Fibroblast of skin of left biceps (primary cell): ENCODE data around the gene ZSWIM1.
"Not testable (repeated sequence)": the region's sequence is repeated elsewhere in the genome, so short reads cannot be mapped to it uniquely, and the experiment has no call there.

Source experiments
- DNase-seq, 2 experiments: peaks; one replicate each; pipeline ENCODE4 v3.0.0-alpha.2; 2013; ENCODE audit warnings: low read depth in 2 of 2

The ZSWIM1 gene

GRCh38 chr20:45857114-45857881, 23.7 kb upstream of the ZSWIM1 start, which contains the start of the genes ACOT8 and ZSWIM3:
Gene ACOT8, minus strand, starts transcription at chr20:45857392. Its CDS starts 77 bp downstream, at chr20:45857315.
Gene ZSWIM3, plus strand, starts transcription at chr20:45857614. Its CDS starts 212 bp downstream, at chr20:45857826.
- DNase-seq: peak; percentile 100

- no peak for DNase-seq
These were observed 23.2 kb upstream of the ZSWIM1 start for GRCh38 chr20:45857882-45858216.

DNA sequence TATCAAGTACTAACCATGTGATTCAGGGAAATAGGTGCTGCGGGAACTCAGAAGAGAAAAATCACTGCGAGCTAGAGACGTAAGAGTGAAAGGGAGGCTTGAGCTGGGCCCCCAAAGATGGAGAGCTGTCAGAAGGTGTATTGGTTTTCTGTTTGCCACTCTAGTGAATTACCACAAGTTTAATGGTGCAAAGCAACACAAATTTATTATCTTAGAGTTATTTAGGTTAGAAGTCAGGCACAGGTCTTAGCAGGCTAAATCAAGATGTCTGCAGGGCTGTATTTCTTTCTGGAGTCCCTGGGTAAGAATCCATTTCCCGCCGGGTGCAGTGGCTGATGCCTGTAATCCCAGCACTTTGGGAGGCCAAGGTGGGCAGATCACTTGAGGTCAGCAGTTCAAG, 21.1 kb upstream of the ZSWIM1 start:
- no peak for DNase-seq

DNA sequence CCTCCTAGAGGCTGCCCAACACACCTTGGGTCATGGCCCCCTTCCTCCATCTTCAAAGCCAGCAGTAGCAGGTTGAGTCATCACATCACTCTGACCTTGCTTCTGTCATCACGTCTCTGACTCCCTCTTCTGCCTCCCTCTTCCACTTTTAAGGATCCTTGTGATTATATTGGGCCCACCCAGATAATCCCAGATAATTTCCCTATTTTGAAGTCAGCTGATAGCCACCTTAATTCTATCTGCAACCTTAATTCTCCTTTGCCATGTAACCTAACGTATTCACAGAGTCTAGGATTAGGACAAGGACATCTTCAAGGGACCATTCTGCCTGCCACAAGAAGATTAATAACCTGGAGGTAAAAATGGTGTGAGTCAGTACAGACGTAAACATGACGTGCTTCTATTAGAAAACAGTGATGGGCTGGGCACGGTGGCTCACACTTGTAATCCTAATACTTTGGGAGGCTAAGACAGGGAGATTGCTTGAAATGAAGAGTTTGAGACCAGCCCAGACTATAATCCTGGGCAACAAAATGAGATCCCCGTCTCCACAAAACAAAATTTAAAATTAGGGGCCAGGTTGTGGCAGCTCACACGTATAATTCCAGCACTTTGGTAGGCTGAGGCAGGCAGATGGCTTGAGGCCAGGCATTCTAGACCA, 20.3 kb upstream of the ZSWIM1 start:
- DNase-seq: no peak

GRCh38 chr20:45861221-45862075, 19.6 kb upstream of the ZSWIM1 start:
- no peak for DNase-seq

DNA sequence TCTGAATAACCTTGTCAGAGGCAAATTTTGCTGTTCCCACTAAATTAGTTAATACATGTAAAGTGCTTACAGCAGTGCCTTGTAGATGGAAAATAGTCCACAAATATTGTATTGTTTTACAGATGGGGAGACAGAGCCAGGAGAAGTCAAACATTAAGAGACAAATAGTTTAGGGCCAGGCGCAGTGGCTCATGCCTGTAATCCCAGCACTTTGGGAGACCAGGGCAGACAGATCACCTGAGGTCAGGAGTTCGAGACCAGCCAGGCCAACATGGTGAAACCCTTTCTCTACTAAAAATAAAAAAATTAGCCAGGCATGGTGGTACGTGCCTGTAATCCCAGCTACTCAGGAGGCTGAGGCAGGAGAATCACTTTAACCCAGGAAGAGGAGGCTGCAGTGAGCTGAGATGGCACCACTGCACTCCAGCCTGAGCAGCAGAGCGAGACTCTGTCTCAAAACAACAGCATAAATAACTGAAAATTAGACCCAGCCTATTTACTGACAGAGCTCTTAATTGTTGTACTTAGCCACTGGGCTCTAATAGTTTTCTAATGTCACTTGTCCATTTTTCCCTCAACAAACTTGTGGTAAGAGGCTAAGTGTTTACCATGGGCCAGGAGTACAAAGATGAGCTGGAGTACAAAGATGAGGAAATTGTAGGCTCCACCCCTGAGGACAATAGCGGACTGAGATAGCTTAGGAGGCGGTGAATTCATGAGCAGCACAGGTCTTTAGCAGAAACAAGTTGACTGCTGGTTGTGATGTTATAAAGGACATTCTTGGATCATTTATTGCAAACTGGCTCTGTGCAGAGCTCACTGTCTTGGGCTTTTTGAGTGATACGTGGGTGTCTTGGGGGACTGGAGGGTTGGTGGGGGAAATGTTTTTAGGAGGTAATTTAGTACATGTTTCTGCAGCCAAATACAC, 17.2 kb upstream of the ZSWIM1 start:
- DNase-seq: no peak

GRCh38 chr20:45866454-45866853, 14.6 kb upstream of the ZSWIM1 start:
- no peak for DNase-seq

DNA sequence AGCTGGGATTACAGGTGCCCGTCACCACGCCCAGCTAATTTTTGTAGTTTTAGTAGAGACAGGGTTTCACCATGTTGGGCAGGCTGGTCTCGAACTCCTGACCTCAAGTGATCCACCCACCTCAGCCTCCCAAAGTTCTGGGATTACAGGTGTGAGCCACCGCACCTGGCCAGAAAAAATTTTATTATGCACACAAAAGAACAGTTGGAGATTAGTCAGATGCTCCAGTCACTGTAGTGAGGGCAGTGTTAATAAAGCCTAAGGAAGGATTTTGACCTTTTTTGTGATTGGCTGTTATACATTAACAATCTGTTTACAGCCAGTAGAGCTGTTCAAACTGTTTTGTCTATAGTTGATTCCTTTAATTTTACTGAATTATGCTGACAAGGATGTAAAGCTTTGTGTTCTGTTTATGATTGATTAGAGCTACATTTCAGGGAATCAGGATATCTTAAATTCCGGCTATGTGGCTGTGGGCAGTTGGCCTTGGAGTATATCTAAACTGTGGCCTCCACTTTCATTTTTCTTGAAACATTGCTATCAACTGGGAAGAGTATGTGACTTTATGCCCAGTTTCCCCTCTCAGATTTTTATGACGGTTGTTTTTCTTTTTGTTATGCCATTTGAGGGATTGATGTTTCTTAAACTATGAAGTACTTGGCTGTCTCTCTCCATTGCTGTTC, 13.8 kb upstream of the ZSWIM1 start:
- DNase-seq: no peak

DNA sequence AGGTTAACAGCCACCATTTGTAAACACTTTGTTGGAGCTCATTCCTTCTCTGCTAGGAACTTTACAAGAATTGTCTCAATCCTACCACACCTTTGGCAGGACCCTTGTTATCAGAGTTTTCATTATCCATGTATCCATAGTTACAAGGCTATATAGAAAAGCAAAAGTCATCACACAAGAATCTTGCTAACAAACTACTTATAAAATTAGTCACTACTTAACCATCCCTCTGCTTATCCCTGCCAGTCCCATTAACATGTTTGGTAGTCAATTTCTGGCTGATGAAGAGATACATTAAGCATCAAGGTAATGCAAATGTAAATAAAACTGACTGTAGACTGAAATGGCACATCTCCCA, 13.2 kb upstream of the ZSWIM1 start:
- DNase-seq: peak; percentile 24 to 42

DNA sequence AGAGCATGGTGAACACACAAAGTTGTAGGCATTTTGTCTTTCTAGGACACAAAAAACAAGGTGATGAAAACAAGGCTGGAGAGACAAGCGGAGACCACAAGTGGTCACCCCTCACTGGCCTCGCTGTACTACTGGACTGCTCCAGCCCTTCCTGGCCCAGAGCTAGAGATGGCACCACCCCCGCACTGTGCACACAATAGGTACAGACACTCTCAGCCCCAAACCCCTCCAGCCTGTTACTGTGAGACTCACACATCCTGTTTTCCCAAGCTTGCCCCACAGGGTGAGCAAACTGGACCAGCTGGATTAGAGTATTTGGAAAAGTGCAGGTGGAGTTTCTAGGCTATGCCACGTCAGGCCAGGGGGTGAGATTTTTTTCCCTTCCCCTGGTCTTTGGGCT, 8.4 kb upstream of the ZSWIM1 start:
- no peak for DNase-seq

DNA sequence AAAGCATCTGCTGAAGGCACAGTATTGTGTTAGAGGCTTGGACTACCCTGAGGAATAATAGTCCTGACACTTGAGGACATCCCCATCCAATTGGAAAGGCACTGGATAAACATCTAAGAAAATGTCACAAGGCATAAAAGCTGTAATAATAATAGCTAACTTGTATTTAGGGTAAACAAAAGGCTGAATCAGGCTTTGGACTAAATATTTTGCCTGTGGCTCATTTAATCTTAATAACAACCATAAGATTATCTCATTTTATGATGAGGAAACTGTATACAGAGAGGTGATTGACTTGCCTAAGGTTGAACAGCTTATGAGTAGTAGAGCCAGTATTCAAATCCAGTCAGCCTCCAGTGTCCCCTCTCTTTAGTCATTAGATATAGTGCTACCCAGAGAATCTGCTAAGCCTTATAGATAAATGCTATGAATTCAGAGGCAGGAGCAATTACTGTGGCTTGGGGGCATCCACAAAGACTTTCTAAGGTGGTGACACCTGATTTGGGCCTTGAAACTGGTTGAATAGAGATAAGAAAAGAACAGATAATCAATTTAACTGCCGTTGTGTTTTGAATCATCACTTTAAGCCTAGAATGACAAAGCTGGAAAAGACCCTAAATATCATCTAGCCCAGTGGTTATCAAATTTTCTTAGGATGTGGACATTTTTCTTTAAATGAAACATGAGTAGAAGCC, 7.5 kb upstream of the ZSWIM1 start:
- DNase-seq: no peak

DNA sequence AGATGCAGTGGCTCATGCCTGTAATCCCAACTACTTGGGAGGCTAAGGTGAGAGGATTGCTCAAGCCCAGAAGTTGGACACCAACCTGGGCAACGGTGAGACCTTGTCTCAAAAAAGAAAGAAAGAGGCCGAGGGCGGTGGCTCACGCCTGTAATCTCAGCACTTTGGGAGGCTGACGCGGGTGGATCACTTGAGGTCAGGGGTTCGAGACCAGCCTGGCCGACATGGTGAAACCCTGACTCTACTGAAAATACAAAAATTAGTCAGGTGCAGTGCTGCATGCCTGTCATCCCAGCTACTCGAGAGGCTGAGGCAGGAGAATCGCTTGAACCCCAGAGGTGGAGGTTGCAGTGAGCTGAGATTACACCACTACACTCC, 6.9 kb upstream of the ZSWIM1 start:
- not testable (repeated sequence) for DNase-seq

DNA sequence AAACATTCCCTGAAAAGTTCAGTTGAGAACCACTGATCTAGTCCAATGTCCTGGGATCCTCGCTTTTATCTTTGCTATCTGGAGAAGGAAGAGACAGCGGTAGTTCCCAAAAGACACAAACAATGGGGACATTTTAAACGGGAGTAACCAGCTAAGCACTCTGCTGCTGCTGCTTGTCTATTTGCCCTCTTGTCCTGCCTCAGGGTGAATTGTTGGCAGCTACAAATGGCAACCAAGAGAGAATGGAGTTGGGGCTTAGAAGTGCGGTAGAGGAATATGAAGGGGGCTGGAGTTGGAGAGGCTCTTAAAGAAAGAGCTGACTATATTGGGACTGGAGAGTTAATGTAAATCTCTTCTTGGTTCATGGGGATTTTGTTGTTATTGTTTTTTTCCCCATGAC, 6.5 kb upstream of the ZSWIM1 start:
- no peak for DNase-seq

GRCh38 chr20:45878076-45878761, 2.8 kb upstream of the ZSWIM1 start:
- no peak for DNase-seq

- DNase-seq: no peak
These were observed 1.6 kb downstream of the ZSWIM1 start for GRCh38 chr20:45882469-45883099.

DNA sequence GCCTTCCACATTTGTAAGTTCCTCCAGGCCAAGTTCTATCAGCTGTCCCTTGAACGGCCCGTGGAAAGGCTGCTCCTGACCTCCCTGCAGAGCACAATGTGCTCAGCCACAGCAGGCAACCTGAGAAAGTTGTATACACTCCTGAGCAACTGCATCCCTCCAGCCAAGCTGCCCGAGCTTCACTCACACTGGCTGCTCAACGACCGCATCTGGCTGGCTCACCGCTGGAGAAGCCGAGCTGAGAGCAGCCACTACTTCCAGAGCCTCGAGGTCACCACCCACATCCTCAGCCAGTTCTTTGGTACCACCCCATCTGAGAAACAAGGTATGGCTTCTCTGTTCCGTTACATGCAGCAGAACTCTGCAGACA, 2.1 kb downstream of the ZSWIM1 start:
- DNase-seq: no peak

DNA sequence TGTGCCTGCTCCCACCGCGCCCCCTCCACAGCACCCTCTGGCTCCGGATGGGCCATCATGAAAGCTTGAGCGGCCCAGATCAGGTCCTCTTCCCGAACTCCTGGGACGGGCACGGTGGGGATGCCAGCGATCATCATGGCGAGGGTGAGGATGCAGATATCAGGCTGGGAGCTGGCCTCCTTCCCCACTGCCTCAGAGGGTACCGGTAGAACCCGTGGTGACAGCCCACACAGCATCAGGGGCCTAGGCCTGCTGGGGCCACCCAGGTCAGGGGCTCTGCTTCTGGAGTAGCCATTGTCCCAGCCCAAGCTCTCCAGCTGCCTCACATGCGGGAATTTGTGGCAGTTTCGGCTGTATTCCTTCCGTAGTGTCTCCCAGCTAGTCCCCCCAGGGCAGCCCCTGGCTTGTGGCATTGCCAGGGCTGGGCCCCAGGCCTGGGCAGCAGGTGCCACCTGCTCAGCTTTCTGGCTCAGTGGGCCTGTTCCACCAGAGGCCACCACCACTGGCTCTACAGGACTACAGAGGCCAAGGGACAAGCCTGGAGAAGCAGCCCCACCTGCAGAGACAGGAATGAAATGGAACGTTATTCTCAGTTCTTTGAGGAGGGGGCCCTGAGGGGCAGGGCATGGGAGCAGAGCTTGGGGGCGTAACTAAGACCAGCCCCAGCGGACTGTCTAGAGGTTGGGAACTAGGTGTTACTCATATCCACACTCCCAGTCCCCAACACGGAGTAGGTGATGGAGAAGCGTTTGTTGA, 5.7 kb downstream of the ZSWIM1 start:
- no peak for DNase-seq

GRCh38 chr20:45887346-45887715, 6.3 kb downstream of the ZSWIM1 start, which contains the start of gene SPATA25:
Gene SPATA25, minus strand, starts transcription at chr20:45887622. Its CDS starts 32 bp downstream, at chr20:45887590.
- DNase-seq: no peak
